HepG2 (cell line): ENCODE data around the gene NOXO1.

ENCODE experiments used
- FOXK2 ChIP-seq: fragments of 450-650 bp; IDR thresholded peaks from 2 replicates; pipeline ENCODE4 v1.6.1; 2016
- KDM5B ChIP-seq: sonication (generic); formaldehyde crosslinking; IDR thresholded peaks from 2 replicates; pipeline ENCODE4 v1.4.0; 2020; ENCODE audit warnings: missing genetic modification reagents, mild to moderate bottlenecking, borderline replicate concordance
- RFX1 ChIP-seq: fragments of 450-650 bp; IDR thresholded peaks from 2 replicates; pipeline ENCODE4 v1.6.1; 2017
- SIN3A ChIP-seq: IDR thresholded peaks from 2 replicates; pipeline ENCODE4 v1.6.1; 2011; ENCODE audit warnings: low read depth, mild to moderate bottlenecking, control low read depth, low read length, borderline replicate concordance

- TF ChIP-seq KDM5B: no peak
- TF ChIP-seq RFX1: no peak
- TF ChIP-seq FOXK2: no peak
- TF ChIP-seq SIN3A: no peak
Measured at GRCh38 chr16:2013527-2013926, 32.3 kb upstream of the NOXO1 start.
